DMS 273 (cell line): ENCODE measurements around the gene SLC37A1.

ENCODE experiments used
- DNase-seq: peaks from one replicate; lab custom pipeline; 2025; ENCODE audit not compliant: unreplicated experiment; lab: John Stamatoyannopoulos, UW

The SLC37A1 gene

DNA sequence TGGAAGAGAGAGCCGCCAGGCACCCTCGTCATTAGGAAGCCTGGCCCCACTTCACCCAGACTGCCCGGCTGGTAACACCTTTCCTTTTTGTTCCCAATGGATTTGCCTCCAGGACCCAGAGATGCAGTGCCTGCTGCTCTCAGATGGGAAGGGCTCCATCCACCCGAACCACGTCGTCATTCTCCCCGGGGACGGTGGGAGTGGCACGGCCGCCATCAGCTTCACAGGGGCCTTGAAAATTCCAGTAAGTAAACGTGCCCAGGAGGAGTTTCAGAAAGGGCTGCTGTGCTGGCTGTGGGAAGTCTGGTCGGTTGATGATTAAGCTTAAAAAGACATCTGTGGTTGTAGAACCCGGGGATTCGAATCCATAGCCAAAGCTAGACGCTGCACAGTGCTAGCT, 45.2 kb downstream of the SLC37A1 start:
- DNase-seq: no peak

DNA sequence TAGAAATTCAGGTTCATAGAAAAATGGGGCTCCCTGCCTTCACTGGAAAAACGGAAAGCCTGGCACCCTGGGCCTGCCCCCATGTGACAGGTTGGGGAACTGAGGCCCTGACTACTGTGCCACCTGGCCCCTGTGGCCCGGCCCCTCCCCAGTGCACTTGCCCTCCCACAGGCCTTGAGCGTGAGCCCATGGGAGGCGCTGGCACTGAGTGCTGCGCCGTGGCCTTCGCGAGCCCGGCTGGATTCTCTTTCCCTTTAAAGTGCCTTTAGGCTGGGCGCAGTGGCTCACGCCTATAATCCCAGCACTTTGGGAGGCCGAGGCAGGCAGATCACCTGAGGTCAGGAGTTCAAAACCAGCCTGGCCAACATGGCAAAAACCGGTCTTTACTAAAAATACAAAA, 45.7 kb downstream of the SLC37A1 start:
- no peak for DNase-seq

DNA sequence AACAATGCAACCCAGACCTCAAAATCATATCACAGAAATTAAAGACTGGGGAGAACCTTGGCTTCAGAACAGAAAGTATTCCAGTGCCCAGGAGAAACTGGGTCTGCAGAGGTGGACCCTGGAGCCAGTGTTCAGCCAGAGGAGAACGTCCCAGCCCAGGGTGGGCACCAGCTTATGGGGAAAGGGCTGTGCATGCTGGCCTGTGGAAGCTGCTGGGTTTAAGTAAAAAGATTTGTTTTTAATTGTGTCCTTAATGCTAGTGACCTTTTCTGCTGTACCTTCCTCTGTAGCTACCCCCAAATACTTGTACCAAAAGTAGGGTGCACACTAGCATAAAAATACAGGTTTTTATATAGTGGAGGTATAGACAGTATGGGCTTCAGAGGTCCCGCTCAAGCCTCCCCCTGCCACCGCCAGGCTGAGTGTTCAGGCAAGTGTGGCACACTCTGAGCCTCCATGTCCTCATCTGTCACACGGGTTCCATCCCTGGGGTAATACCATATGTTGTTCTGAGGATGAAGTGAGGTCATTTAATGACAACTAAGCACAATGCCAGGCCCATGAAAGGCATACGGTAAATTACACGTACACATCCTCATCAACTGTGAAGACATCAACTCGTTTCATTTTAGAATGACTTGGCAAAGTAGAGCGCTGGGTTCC, 47.0 kb downstream of the SLC37A1 start:
- no peak for DNase-seq

- no peak for DNase-seq
Observed at GRCh38 chr21:42561762-42562650, 48.4 kb downstream of the SLC37A1 start.

GRCh38 chr21:42562816-42563215, 49.2 kb downstream of the SLC37A1 start:
- no peak for DNase-seq

DNA sequence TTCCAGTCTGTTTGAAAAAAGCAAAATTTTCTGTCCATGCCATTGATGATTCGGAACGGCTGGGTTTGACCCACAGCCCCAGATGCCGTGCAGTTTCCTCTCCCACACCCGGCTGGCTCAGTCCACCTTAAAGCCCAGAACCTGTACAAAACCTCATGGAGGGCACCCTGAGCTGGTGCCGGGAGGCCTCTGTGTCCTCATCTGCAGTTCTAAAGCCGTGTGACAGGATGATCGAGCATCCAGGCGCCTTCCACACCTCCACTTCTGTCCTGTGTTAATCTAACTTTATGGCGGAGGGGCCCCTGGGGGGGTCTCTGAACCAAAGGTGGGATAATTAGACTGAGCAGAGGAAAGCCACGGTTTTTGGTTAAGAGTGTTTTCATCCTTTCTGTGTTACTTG, 49.6 kb downstream of the SLC37A1 start:
- DNase-seq: no peak

DNA sequence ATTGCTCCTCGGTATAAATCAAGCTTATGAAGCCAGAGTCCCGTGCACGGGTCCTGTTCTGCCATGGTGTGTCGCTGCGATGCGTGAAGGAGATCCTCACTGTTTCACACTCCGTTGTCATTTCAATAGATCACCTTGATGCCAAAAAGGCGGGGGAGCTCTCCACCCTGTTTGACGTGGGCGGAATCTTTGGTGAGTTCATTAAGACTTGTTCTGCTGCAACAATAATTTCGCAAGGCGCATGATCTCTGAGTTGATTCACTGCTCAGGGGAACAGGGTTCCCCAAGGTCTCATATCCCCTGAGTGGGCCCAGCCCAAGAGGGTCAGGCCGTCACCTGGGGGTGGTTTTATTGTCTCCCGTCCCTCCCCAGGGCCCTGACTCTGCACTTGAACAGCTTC, 50.0 kb downstream of the SLC37A1 start:
- no peak for DNase-seq

DNA sequence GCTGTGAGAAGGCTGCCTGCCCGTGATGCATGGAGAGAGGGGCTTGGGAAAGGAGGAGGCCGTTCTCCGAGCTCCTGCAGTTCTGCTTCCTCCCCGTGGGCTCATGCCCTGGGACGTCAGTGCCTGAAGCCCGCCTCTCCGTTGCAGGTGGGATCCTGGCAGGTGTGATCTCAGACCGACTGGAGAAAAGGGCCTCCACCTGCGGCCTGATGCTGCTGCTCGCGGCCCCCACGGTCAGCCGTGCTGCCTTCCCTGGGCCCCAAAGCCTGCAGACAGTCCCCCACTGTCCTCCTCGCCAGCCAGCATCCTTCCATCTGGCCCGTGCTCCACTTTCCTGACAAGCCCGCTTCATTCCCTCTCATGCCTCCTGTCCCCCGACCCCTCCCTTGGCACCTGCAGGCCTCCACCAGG, 50.9 kb downstream of the SLC37A1 start:
- DNase-seq: no peak

GRCh38 chr21:42565206-42565810, 51.7 kb downstream of the SLC37A1 start:
- no peak for DNase-seq

- no peak for DNase-seq
Observed at GRCh38 chr21:42565886-42566523, 52.4 kb downstream of the SLC37A1 start.

DNA sequence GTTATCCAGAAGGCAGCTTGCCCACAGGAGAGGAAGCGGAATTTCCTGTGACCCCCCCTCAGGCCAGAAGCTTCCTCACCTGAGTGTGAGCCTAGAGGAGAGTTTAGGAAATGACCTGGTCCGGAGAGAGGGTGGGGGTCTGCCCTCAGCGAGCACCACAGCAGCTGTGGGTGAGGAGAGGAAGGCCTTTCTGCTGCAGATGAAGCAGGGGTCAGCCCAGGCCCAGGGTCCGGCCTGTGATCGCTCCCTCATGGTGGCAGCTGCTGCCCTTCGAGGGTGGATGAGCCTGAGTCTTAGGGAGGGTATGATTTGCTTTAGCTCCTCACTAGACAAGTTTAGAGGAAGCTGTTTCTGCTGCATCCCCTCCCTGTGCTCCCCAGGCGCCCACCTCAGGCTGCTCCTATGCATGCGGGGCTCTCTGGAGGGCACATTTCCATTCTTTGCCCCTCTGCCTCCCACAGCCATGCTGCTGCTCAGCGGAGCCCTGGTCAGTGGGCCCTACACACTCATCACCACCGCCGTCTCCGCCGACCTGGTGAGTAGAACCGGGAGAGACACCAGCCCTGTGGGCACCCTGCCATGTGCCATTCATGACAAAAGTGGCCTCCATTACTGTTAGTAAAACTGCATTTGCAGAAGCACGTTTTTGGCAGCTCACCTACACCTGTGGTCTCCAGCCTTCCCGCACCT, 53.0 kb downstream of the SLC37A1 start:
- DNase-seq: no peak

- no peak for DNase-seq
Observed at GRCh38 chr21:42567214-42567555, 53.5 kb downstream of the SLC37A1 start.

DNA sequence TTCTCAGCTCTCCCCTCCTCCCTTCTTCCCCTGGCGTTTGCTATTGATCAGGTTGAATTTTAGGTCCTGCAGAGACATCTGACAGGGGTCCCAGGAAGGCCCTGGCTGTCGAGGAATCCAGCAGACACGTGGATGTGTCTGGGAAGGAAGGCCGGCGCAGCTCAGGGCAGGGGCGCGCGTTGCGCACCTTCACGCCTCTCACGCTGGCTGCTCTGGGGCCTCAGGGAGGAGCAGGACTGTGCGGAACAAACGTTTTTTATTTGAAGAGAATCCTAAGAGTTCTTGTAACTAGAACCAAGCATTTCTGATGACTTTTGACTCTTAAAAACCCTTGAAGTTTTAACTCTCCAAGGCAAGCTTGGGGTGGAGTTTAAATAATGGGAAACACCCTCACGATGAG, 54.2 kb downstream of the SLC37A1 start:
- DNase-seq: no peak

GRCh38 chr21:42568376-42568775, 54.7 kb downstream of the SLC37A1 start:
- DNase-seq: no peak

- no peak for DNase-seq
Observed at GRCh38 chr21:42568866-42569731, 55.4 kb downstream of the SLC37A1 start.

GRCh38 chr21:42569732-42570301, 56.2 kb downstream of the SLC37A1 start:
- no peak for DNase-seq

DNA sequence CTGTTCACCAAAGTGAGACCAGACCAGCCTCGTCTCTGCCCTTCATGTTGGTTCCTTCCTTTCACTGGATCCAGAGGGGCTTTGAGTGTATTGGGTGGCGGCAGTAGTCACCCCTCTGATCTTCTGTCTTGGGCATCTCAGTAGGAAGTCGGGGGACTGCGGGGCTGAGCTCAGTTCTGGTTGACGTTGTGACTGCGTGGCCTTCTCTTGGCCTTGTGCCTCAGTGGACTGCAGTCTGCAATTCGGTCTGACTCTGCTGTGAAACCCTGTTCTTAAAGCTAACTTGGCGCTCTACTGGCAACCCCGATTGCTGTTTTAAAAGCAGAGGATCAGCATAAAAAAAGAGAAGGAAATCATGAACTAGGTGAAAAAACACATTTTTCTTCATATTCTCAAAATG, 56.7 kb downstream of the SLC37A1 start:
- DNase-seq: no peak

DNA sequence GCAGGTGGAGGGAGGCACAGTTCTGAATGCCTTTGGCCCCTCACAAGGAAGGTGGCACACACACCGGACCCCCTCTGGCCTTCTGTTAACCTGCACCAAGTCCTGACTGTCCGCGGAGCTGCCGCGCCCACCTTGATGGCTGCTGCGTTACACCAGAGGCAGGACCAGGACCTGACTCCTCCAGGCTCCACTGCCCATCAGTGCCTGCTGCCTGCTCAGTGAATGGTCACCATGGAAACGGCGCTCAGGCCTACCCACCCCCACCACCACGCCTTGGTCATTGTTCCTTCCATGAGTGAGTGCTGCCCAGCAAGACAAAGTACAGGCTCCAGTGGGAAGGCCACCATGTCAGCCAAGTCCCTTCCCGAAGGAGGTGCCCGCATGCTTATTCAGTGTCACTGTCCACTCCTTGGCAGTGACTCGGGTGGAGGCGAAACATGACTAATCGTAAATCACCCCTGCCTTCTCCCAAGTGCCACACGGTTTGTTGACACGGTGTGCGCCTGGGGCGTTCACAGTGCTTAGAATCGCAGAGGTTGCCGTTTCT, 57.3 kb downstream of the SLC37A1 start:
- no peak for DNase-seq

DNA sequence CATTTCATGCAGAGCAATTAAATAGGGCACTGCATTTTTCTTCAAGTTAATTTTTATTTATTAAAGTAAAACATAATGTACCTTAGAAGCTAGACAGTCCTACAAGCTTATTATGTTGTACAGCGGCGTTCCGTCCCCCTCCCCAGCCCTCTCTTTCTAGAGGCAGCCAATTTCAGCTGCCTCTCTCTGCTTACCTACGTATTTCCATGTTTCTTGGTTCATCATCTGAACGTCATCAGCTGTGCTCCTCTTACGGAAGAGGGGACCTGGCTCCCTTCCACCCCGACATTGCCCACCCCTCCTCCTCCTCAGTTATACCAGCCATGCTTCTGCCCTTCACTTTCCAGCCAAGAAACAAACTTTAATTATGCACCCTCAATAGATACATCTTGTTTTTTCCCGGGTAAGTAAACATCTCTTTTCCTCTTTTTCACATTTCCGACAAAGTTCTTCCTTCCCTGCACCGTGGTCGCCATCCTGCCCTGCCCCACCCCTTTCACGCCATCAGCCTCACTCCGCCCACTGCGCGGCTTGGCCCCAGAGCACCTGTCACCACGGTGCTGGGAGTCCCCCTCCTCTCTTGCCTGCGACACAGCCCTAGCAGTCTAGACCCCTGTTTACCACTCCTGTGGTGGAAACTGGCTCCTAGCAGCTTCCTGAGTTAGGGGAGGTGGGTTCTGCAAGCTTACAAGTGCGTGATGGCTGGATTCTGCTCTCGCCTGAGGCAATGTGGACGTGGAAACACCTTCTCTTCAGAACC, 57.9 kb downstream of the SLC37A1 start:
- no peak for DNase-seq
